ENCODE data around the gene KLHDC4.
"Not testable (repeated sequence)": the region's sequence is repeated elsewhere in the genome, so short reads cannot be mapped to it uniquely, and the experiment has no call there.

The KLHDC4 gene

DNA sequence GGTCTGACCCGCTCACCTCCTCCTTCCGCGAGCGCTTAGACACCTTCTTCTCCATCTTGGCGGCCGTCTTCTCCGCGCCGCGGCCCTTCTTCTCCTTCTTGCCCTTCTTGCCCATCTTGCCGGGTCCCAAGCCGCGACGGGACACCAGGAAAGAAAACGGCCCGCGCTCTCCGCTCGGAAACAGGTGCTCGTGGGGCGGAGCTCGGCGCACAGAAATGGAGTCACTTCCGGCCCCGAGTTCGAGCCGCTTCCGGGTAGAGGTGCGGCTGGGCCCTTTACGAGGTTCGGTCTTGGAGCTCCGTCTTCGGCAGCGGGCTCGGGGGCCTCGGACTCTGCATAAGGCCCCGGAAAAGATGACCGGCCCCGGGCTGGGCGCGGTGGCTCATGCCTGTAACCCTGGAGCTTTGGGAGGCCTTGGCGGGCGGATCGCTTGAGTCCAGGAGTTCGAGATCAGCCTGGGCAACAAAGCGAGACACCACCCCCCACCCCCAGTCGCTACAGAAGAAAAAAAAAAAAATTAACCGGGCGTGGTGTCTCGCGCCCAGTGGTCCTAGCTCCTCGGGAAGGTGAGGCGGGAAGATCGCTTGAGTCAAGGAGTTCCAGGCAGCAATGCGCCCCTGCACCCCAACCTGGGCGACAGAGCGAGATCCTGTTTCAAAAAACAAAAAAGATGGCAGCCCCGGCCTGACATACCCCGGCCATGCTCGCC is at the start of gene KLHDC4:
KLHDC4 (minus strand) TSS at position 211 of the 709 bp plus-strand sequence; CDS start at position 115, 96 bp downstream.
- DNase-seq (ENCODE audit: low read depth in 1 of 2, low spot score in 1 of 2) = peak; percentile 80 to 86

DNA sequence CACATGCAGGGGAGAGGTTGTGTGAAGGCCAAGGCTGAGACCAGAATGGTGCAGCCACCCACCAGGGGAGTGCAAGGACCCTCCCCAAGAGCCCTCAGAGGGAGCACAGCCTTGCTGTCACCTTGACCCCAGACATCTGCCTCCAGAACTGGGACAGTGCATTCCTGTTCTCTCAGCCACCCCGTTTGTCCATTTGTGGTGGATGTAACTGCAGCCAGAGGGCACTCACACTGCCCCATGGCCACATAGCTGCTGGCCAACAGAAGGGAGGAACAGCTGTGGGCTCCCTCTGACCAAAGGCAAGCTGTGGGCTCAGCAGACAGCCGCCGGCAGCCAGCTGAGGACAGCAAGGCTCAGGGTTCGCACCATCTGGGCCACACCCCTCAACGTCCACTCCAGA is 49.8 kb upstream of the KLHDC4 start:
- DNase-seq (ENCODE audit: low read depth in 1 of 2, low spot score in 1 of 2) = no peak

- DNase-seq (ENCODE audit: low read depth in 1 of 2, low spot score in 1 of 2) = no peak
These were observed 46.4 kb upstream of the KLHDC4 start for GRCh38 chr16:87812200-87812656.

DNA sequence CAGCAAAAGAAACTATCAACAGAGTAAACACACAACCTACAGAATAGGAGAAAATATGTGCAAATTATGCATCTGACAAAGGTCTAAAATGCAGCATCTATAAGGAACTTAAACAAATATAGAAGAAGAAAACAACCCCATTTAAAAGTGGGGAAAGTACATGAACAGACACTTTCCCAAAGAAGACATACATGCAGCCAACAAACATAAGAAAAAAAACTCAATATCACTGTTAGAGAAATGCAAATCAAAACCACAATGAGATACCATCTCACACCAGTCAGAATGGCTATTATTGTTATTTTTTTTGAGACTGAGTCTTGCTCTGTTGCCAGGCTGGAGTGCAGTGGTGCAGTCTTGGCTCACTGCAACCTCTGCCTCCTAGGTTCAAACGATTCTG is 45.7 kb upstream of the KLHDC4 start:
- not testable (repeated sequence) for DNase-seq (ENCODE audit: low read depth in 1 of 2, low spot score in 1 of 2)

- no peak for DNase-seq (ENCODE audit: low read depth in 1 of 2, low spot score in 1 of 2)
These were observed 43.5 kb upstream of the KLHDC4 start for GRCh38 chr16:87809150-87809902.

GRCh38 chr16:87808108-87808507 is 42.3 kb upstream of the KLHDC4 start:
- DNase-seq (ENCODE audit: low read depth in 1 of 2, low spot score in 1 of 2) = no peak

- DNase-seq (ENCODE audit: low read depth in 1 of 2, low spot score in 1 of 2) = no peak
These were observed 41.1 kb upstream of the KLHDC4 start for GRCh38 chr16:87806641-87807546.

DNA sequence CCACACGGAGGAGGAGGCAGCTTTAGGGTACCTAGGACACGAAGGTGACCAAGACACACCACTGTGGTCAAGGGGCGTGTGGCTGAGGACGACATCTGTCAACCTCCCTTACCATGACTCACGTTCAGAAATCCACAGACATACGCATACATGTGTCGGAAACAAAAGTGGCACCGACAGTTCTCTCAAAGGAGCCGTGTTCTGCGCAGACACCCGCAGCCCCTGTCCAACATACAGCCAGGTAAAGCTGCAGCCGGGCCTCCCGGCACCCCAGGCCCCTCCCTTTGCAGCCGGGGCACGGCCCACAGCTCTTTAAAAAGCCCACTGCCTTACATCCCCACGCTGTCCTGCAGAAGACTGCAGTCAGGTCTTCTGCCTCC is 40.5 kb upstream of the KLHDC4 start:
- no peak for DNase-seq (ENCODE audit: low read depth in 1 of 2, low spot score in 1 of 2)

DNA sequence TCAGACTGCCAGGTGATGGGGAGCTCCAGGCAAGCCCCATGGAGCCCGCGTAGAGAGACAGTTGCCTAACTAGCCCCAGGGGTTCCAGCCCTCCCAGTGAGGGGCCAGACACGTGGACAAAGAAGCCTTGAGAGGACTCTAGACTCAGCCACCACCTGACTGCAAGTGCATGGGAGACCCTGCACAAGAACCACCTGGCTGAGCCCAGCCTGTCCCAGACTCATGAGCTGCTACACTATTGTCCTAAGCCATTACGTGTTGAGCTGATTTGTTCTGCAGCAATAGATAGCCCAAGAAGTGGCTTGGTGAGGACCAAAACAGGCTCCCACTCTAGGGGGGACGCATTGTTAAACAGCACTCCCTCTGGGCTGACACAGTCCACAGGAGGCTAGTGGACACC is 37.6 kb upstream of the KLHDC4 start:
- no peak for DNase-seq (ENCODE audit: low read depth in 1 of 2, low spot score in 1 of 2)

DNA sequence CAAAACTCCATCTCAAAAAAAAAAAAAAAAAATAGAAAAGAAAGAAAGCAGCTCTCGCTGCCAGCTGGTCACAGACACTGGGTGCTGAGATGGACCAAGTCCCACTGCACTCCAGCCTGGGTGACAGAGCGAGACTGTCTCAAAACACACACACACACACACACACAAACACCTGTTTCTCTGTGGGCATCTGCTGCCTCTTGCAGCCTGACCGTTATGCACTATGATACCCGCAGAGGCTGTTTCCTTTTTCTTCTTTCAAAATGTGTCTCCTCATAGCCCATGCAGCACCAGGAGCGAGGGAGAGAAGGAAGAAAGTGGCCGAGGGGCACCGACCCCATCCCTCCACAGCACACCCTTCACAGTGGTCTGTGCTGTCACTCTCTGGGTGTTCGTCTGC is 36.9 kb upstream of the KLHDC4 start:
- DNase-seq (ENCODE audit: low read depth in 1 of 2, low spot score in 1 of 2) = no peak

DNA sequence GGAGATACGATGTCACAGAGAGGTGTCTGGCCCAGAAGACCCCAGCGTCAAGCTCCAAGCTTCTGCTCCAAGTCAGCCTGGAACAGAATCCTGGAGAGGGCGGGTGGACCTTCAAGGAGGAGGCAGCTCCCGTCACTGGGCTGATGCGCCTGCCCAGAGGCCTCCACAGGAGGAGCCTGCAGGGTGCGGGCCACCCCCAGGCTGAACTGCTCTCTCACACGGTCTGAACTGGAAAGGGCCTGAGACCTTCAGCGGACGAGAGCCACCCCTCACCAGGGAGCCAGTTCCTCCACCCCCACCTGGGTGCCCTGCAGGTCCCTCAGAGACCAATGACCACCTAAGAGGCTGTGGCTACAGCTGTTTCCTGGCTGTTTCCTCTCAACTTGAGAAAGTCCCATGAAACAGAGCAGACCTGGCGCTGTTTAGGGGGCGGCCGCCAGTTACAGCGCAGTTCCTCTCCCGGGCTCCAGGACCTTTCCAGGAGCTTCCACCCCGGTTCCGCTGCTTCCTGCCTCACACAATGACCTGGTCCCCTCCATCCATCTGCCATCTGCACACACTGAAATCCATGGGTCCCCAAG is 36.0 kb upstream of the KLHDC4 start:
- DNase-seq (ENCODE audit: low read depth in 1 of 2, low spot score in 1 of 2) = no peak

- DNase-seq (ENCODE audit: low read depth in 1 of 2, low spot score in 1 of 2) = no peak
These were observed 34.7 kb upstream of the KLHDC4 start for GRCh38 chr16:87800497-87800896.

DNA sequence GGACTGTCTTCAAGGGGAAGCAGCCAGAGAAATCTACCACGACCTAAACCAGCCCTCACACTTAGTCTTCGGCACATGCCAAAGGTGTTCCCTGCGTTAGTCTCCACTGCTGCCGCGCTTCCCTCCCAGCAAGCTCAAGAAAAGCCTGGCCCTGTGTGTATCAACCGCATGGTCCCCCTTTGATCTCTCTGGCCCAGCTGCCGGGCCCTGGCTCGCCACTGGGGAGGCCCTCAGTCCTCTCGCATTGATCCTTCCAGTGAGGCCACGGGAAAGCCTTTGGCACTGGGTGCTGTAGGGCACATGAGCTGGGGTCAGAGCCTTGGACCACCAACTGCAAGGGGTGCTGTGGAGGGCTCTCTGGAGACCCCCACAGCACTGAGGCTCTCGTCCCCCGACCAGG is 29.6 kb upstream of the KLHDC4 start:
- DNase-seq (ENCODE audit: low read depth in 1 of 2, low spot score in 1 of 2) = no peak

DNA sequence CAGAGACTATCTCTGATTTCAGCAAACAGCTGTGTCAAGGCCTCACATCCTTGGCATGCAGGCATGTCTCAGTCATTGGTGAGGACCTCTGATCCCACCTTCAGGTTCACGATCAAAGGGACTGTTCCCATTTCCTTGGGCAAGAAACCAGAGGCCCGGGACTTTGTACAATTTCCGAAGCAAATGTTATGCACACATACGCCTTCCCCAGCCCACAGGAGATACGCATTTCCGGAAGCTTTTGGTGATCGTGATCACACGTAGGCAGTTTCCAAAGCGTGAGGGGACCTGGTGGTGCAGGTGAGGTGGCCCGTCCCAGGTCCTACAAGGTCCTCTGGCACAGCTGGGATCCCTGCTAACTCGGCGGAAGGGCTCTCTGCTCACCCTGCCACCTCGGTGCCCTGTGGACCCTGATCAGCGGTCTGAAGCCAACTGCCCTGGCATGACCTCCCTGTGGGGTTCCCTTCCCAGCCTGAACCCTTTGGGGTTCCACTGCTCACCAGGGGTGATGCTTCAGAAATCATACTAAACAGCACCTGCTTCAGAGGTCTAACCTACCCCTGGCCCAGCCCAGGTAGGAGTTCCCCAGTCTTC is 28.8 kb upstream of the KLHDC4 start:
- no peak for DNase-seq (ENCODE audit: low read depth in 1 of 2, low spot score in 1 of 2)

- no peak for DNase-seq (ENCODE audit: low read depth in 1 of 2, low spot score in 1 of 2)
These were observed 26.4 kb upstream of the KLHDC4 start for GRCh38 chr16:87792205-87792565.

DNA sequence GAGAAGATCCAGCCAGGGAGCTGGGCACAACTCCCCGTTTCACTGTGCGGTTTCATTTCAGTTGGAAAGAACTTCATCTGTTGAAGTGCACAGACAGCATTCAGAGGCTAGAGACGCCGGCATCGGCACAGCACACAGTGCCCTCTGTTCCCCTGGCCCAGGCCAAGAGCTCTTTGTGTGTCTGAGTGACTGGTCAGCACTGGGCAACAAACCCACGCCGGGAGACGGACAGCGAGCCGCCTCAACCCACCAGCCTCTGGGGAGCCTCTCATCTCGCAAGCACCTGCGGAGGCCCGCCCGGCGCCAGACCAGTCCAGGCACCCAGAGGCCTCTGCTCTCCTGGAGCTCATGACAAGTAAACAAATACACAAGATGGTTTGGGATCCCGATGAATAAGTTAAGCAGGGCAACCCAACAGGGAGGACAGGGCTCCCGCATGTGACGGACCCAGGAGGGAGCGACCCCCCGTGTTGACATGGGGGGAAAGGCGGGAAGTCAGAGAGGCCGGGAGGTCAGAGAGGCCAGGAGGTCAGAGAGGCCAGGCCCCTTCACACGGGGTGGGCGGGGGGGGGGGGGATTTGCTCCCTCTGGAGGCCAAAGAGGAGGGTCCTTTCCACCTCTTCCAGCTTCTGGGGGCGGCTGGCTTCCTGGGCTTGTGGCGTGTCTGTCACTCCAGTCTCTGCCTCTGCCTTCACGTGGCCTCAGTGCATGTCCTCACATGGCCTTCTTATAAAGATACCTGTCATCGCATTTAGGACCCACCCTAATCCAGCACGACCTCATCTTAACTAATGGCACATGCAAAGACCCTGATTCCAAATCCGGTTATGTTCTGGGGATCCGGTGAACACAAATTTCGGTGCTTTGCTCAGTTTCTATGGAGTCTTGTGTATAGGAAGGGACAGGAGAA is 25.8 kb upstream of the KLHDC4 start:
- DNase-seq (ENCODE audit: low read depth in 1 of 2, low spot score in 1 of 2) = no peak

GRCh38 chr16:87790292-87791100 is 24.7 kb upstream of the KLHDC4 start:
- no peak for DNase-seq (ENCODE audit: low read depth in 1 of 2, low spot score in 1 of 2)

- no peak for DNase-seq (ENCODE audit: low read depth in 1 of 2, low spot score in 1 of 2)
These were observed 23.9 kb upstream of the KLHDC4 start for GRCh38 chr16:87789437-87790291.

Measured in activated CD4-positive, alpha-beta T cell treated with anti-CD3 and anti-CD28 coated beads, Interleukin-2, amount 50 U/mL, for 24 hours (primary cell).